ENCODE measurements around the gene FAM180A.

The FAM180A gene

GRCh38 chr7:135718794-135719437 lies 29.7 kb downstream of the FAM180A start:
- Mint-ChIP-seq H3K27ac (no peak overlapping the region), H3K27me3 (peaks cover 18 to 21% of the 10 kb centered on the region in 2 donors), H3K4me3 (no peak overlapping the region), H3K9me3 (no peaks in the 10 kb centered on the region), H3K4me1 (no peaks in the 10 kb centered on the region), H3K36me3 (no peaks in the 10 kb centered on the region)
- ATAC-seq (replicated peaks) (no peak), DNase-seq (no peak)

GRCh38 chr7:135718219-135718618 lies 30.4 kb downstream of the FAM180A start:
- Mint-ChIP-seq H3K27ac (no peak overlapping the region), H3K27me3 (peaks cover 12 to 16% of the 10 kb centered on the region in 2 donors), H3K4me3 (no peak overlapping the region), H3K36me3 (no peaks in the 10 kb centered on the region), H3K4me1 (no peaks in the 10 kb centered on the region), H3K9me3 (no peaks in the 10 kb centered on the region)
- DNase-seq (no peak), ATAC-seq (replicated peaks) (no peak)

GRCh38 chr7:135717693-135718092 lies 30.9 kb downstream of the FAM180A start:
- DNase-seq, result no peak
- no peak overlapping the region for H3K27ac Mint-ChIP-seq
- peaks cover 12 to 16% of the 10 kb centered on the region in 2 donors for H3K27me3 Mint-ChIP-seq
- H3K4me3 Mint-ChIP-seq, result no peak overlapping the region
- no peaks in the 10 kb centered on the region for H3K36me3 Mint-ChIP-seq
- ATAC-seq (replicated peaks), result no peak
- H3K9me3 Mint-ChIP-seq, result no peaks in the 10 kb centered on the region
- no peaks in the 10 kb centered on the region for H3K4me1 Mint-ChIP-seq

GRCh38 chr7:135716677-135717238 lies 31.9 kb downstream of the FAM180A start:
- Mint-ChIP-seq H3K27ac (no peak overlapping the region), H3K9me3 (no peaks in the 10 kb centered on the region), H3K36me3 (no peaks in the 10 kb centered on the region), H3K27me3 (peaks cover 12 to 16% of the 10 kb centered on the region in 2 donors), H3K4me1 (no peaks in the 10 kb centered on the region), H3K4me3 (no peak overlapping the region)
- DNase-seq, result no peak
- no peak for ATAC-seq (replicated peaks)

- no peak for ATAC-seq (replicated peaks)
- Mint-ChIP-seq H3K4me3 (no peak overlapping the region), H3K4me1 (no peaks in the 10 kb centered on the region), H3K27me3 (peaks cover 2 to 7% of the 10 kb centered on the region in 2 donors), H3K27ac (no peak overlapping the region), H3K36me3 (no peaks in the 10 kb centered on the region), H3K9me3 (no peaks in the 10 kb centered on the region)
- no peak for DNase-seq
Measured at GRCh38 chr7:135715673-135716072, 32.9 kb downstream of the FAM180A start.

- H3K27ac Mint-ChIP-seq, result no peak overlapping the region
- H3K4me3 Mint-ChIP-seq, result no peak overlapping the region
- H3K4me1 Mint-ChIP-seq, result no peaks in the 10 kb centered on the region
- DNase-seq (no peak), ATAC-seq (replicated peaks) (no peak)
- H3K36me3 Mint-ChIP-seq, result no peaks in the 10 kb centered on the region
- H3K27me3 Mint-ChIP-seq, result peaks cover 0 to 7% of the 10 kb centered on the region in 2 donors
- H3K9me3 Mint-ChIP-seq, result no peaks in the 10 kb centered on the region
Measured at GRCh38 chr7:135715055-135715522, 33.5 kb downstream of the FAM180A start.

GRCh38 chr7:135714534-135715009 lies 34.0 kb downstream of the FAM180A start:
- no peak for ATAC-seq (replicated peaks)
- Mint-ChIP-seq H3K4me1 (no peaks in the 10 kb centered on the region), H3K4me3 (no peak overlapping the region), H3K27me3 (peaks cover 0 to 7% of the 10 kb centered on the region in 2 donors), H3K27ac (no peak overlapping the region), H3K36me3 (no peaks in the 10 kb centered on the region), H3K9me3 (no peaks in the 10 kb centered on the region)
- DNase-seq, result no peak

- Mint-ChIP-seq H3K27me3 (peaks cover 0 to 7% of the 10 kb centered on the region in 2 donors), H3K4me3 (no peak overlapping the region), H3K9me3 (no peaks in the 10 kb centered on the region), H3K36me3 (no peaks in the 10 kb centered on the region), H3K27ac (no peak overlapping the region), H3K4me1 (no peaks in the 10 kb centered on the region)
- DNase-seq, result no peak
- ATAC-seq (replicated peaks), result no peak
Measured at GRCh38 chr7:135713836-135714470, 34.7 kb downstream of the FAM180A start.

GRCh38 chr7:135712796-135713195 lies 35.8 kb downstream of the FAM180A start:
- Mint-ChIP-seq H3K36me3 (no peaks in the 10 kb centered on the region), H3K27me3 (no peaks in the 10 kb centered on the region), H3K27ac (no peak overlapping the region), H3K4me3 (no peak overlapping the region), H3K9me3 (no peaks in the 10 kb centered on the region), H3K4me1 (no peaks in the 10 kb centered on the region)
- DNase-seq, result no peak
- no peak for ATAC-seq (replicated peaks)

GRCh38 chr7:135712182-135712782 lies 36.3 kb downstream of the FAM180A start:
- ATAC-seq (replicated peaks) (no peak), DNase-seq (no peak)
- Mint-ChIP-seq H3K36me3 (no peaks in the 10 kb centered on the region), H3K27me3 (no peaks in the 10 kb centered on the region), H3K9me3 (no peaks in the 10 kb centered on the region), H3K4me3 (no peak overlapping the region), H3K4me1 (no peaks in the 10 kb centered on the region), H3K27ac (no peak overlapping the region)

- no peaks in the 10 kb centered on the region for H3K9me3 Mint-ChIP-seq
- H3K27ac Mint-ChIP-seq, result no peak overlapping the region
- ATAC-seq (replicated peaks) (no peak), DNase-seq (no peak)
- no peaks in the 10 kb centered on the region for H3K4me1 Mint-ChIP-seq
- no peaks in the 10 kb centered on the region for H3K27me3 Mint-ChIP-seq
- H3K4me3 Mint-ChIP-seq, result no peak overlapping the region
- H3K36me3 Mint-ChIP-seq, result no peaks in the 10 kb centered on the region
Measured at GRCh38 chr7:135711139-135711469, 37.5 kb downstream of the FAM180A start.

- H3K4me1 Mint-ChIP-seq, result no peaks in the 10 kb centered on the region
- no peaks in the 10 kb centered on the region for H3K9me3 Mint-ChIP-seq
- peaks cover 0 to 3% of the 10 kb centered on the region in 2 donors for H3K36me3 Mint-ChIP-seq
- H3K4me3 Mint-ChIP-seq, result no peak overlapping the region
- ATAC-seq (replicated peaks), result no peak
- DNase-seq, result no peak
- H3K27me3 Mint-ChIP-seq, result no peaks in the 10 kb centered on the region
- H3K27ac Mint-ChIP-seq, result no peak overlapping the region
Measured at GRCh38 chr7:135710417-135711138, 38.0 kb downstream of the FAM180A start.

GRCh38 chr7:135709508-135709907 lies 39.1 kb downstream of the FAM180A start:
- ATAC-seq (replicated peaks) (no peak), DNase-seq (no peak)
- Mint-ChIP-seq H3K4me1 (no peaks in the 10 kb centered on the region), H3K27ac (no peak overlapping the region), H3K27me3 (no peaks in the 10 kb centered on the region), H3K36me3 (peaks cover 0 to 4% of the 10 kb centered on the region in 2 donors), H3K9me3 (no peaks in the 10 kb centered on the region), H3K4me3 (no peak overlapping the region)

- Mint-ChIP-seq H3K4me3 (no peak overlapping the region), H3K9me3 (no peaks in the 10 kb centered on the region), H3K27me3 (no peaks in the 10 kb centered on the region), H3K4me1 (peaks cover 0 to 2% of the 10 kb centered on the region in 2 donors), H3K36me3 (peaks cover 0 to 5% of the 10 kb centered on the region in 2 donors), H3K27ac (no peak overlapping the region)
- no peak for DNase-seq
- ATAC-seq (replicated peaks), result no peak
Measured at GRCh38 chr7:135708041-135708440, 40.6 kb downstream of the FAM180A start.

Measured in stimulated activated naive B cell treated with anti-CD40 and anti-IgM and Interleukin-4, amounts not matched to agents 10 μg/mL and 1 μg/mL and 100 μg/mL, for 72 hours (primary cell).